GM12878 (cell line): ENCODE data around the gene MTR. TPM values are rescaled to one million over a fixed set of nuclear protein-coding genes. Genes with fewer than 3 reads are reported as not detected.

Experiments
- ATAC-seq: fragments of 200-7000 bp; cut with Tn5 transposase; 3 replicates; pipeline ENCODE4 v1.9.1; 2020; ENCODE audit warnings: mild to moderate bottlenecking, moderate library complexity
- BruUV-seq: library from RNA; stranded (reverse); fragments of 400-500 nt; replicated peaks from 2 replicates; lab custom pipeline; 2021; lab: Mats Ljungman, UMichigan
- CTCF ChIA-PET: fragments of 300-600 bp; sonication (Branson Sonifier 250); formaldehyde crosslinking; extraction: SDS; loops from one replicate; lab custom pipeline; 2021; ENCODE audit warnings: inconsistent platforms; lab: Yijun Ruan, JAX
- POLR2A ChIA-PET: fragments of 350-600 bp; formaldehyde crosslinking; extraction: SDS; loops from one replicate; lab custom pipeline; 2021; ENCODE audit warnings: inconsistent platforms; lab: Charles Lee
- RAD21 ChIA-PET: fragments of 300-600 bp; sonication (Branson Sonifier 250); formaldehyde crosslinking; loops from one replicate; lab custom pipeline; 2023; ENCODE audit warnings: antibody characterized with exemption; ENCODE audit not compliant: unreplicated experiment; lab: Charles Lee
- SMC1A ChIA-PET: fragments of 300-600 bp; sonication (Branson Sonifier 250); formaldehyde crosslinking; loops from one replicate; lab custom pipeline; 2023; ENCODE audit not compliant: unreplicated experiment, uncharacterized antibody; lab: Charles Lee
- DNase-seq: peaks from one replicate; pipeline ENCODE4 v3.0.0-alpha.2; 2011; ENCODE audit warnings: low read depth, low spot score
- FAIRE-seq: peaks from 3 replicates; lab custom pipeline; 2011; peaks lifted over from hg19 to GRCh38; lab: Jason Lieb, UNC
- H2AFZ ChIP-seq: 2 replicates; pipeline ENCODE4 v1.6.0; 2011; ENCODE audit warnings: low read depth, low read length, control low read depth; ENCODE audit not compliant: control insufficient read depth
- H3K27ac ChIP-seq: 2 replicates; pipeline ENCODE4 v1.5.1; 2011; ENCODE audit warnings: control low read depth; ENCODE audit not compliant: control insufficient read depth, insufficient read depth
- H3K27me3 ChIP-seq, 2 experiments: replicated peaks in 1 of 2; 2 replicates each; pipeline versions ENCODE4 v1.6.0 to v1.6.1; 2011; ENCODE audit warnings: low read length in 1 of 2; ENCODE audit not compliant: control insufficient read depth in 2 of 2, insufficient read depth in 2 of 2
- H3K36me3 ChIP-seq, 2 experiments: 2 replicates each; pipeline ENCODE4 v1.5.1; 2011; ENCODE audit warnings: low read length in 1 of 2; ENCODE audit not compliant: control insufficient read depth in 2 of 2, insufficient read depth in 2 of 2
- H3K4me1 ChIP-seq: 2 replicates; pipeline ENCODE4 v1.6.1; 2011; ENCODE audit warnings: mild to moderate bottlenecking, low read length, moderate library complexity, mixed read lengths; ENCODE audit not compliant: control insufficient read depth, insufficient read depth
- H3K4me2 ChIP-seq: 2 replicates; pipeline ENCODE4 v1.6.0; 2011; ENCODE audit warnings: control low read depth; ENCODE audit not compliant: control insufficient read depth, insufficient read depth
- H3K4me3 ChIP-seq: fragments of 200-600 bp; sonication (generic); 2 replicates; pipeline ENCODE4 v1.5.1; 2016
- H3K79me2 ChIP-seq: 2 replicates; pipeline ENCODE4 v1.6.0; 2011; ENCODE audit warnings: low read length; ENCODE audit not compliant: control insufficient read depth, insufficient read depth
- H3K9ac ChIP-seq: 2 replicates; pipeline ENCODE4 v1.8.0; 2011; ENCODE audit warnings: low read length, control low read depth, mixed read lengths; ENCODE audit not compliant: control insufficient read depth, insufficient read depth
- H3K9me3 ChIP-seq: replicated peaks from 3 replicates; pipeline ENCODE4 v1.5.1; 2011; ENCODE audit warnings: mild to moderate bottlenecking, low read length; ENCODE audit not compliant: control insufficient read depth, insufficient read depth
- H4K20me1 ChIP-seq: 2 replicates; pipeline ENCODE4 v1.6.0; 2011; ENCODE audit not compliant: control insufficient read depth, insufficient read depth
- EP300 ChIP-seq, 2 experiments: fragments of 150-350 bp in 1 of 2; IDR thresholded peaks; 2 replicates each; pipeline ENCODE4 v1.6.1; 2011 to 2012; ENCODE audit warnings: low read depth in 2 of 2, low read length in 2 of 2, borderline replicate concordance in 1 of 2, improper control_type of control experiment in 1 of 2, inconsistent platforms in 1 of 2; ENCODE audit not compliant: control insufficient read depth in 1 of 2
- FOXK2 ChIP-seq: fragments of 450-650 bp; IDR thresholded peaks from 2 replicates; pipeline ENCODE4 v1.6.1; 2017; ENCODE audit warnings: mild to moderate bottlenecking, moderate library complexity
- GATAD2B ChIP-seq: fragments of 450-650 bp; conservative IDR thresholded peaks from 2 replicates; pipeline ENCODE4 v1.6.1; 2017; ENCODE audit warnings: low read depth, mild to moderate bottlenecking, moderate library complexity
- HDAC6 ChIP-seq: fragments of 200-600 bp; sonication (generic); IDR thresholded peaks from one replicate; pipeline ENCODE4 v1.8.0; 2017; ENCODE audit warnings: antibody characterized with exemption; ENCODE audit not compliant: unreplicated experiment
- MEF2B ChIP-seq: fragments of 450-650 bp; IDR thresholded peaks from 2 replicates; pipeline ENCODE4 v1.6.1; 2018; ENCODE audit warnings: mild to moderate bottlenecking, moderate library complexity; ENCODE audit not compliant: partially characterized antibody, poor library complexity, severe bottlenecking
- MYB ChIP-seq: fragments of 150-350 bp; IDR thresholded peaks from 2 replicates; pipeline ENCODE4 v1.6.1; 2014; ENCODE audit warnings: mild to moderate bottlenecking, low read depth, low read length, borderline replicate concordance
- NBN ChIP-seq: fragments of 450-650 bp; IDR thresholded peaks from 2 replicates; pipeline ENCODE4 v1.6.1; 2016
- NFYB ChIP-seq: IDR thresholded peaks from 2 replicates; pipeline ENCODE4 v1.6.1; 2011; ENCODE audit warnings: low read depth, mild to moderate bottlenecking, low read length, improper control_type of control experiment, moderate library complexity; ENCODE audit not compliant: insufficient read depth
- NKRF ChIP-seq: fragments of 450-650 bp; conservative IDR thresholded peaks from 2 replicates; pipeline ENCODE4 v1.6.1; 2017; ENCODE audit warnings: mild to moderate bottlenecking, moderate library complexity
- POLR2A ChIP-seq: IDR thresholded peaks from 2 replicates; pipeline ENCODE4 v1.6.1; 2011; ENCODE audit warnings: low read depth, mild to moderate bottlenecking, low read length
- POLR2AphosphoS2 ChIP-seq: IDR thresholded peaks from 2 replicates; pipeline ENCODE4 v1.6.1; 2011; ENCODE audit warnings: low read depth, mild to moderate bottlenecking, low read length, improper control_type of control experiment, moderate library complexity
- SIN3A ChIP-seq: IDR thresholded peaks from 2 replicates; pipeline ENCODE4 v1.6.1; 2012; ENCODE audit warnings: low read depth, low read length, improper control_type of control experiment
- YY1 ChIP-seq: IDR thresholded peaks from 2 replicates; pipeline ENCODE4 v1.6.1; 2011; ENCODE audit warnings: low read depth, mild to moderate bottlenecking, low read length
- ZNF384 ChIP-seq: IDR thresholded peaks from 2 replicates; pipeline ENCODE4 v1.6.1; 2012; ENCODE audit warnings: low read depth, mild to moderate bottlenecking, low read length, improper control_type of control experiment, borderline replicate concordance
- WGBS: methylation state at CpG from one replicate; pipeline ENCODE4 v1.1.6; 2016; ENCODE audit warnings: low lambda C conversion rate; ENCODE audit not compliant: insufficient replicate concordance, insufficient coverage; ENCODE audit errors: missing lambda C conversion rate; 5-methylcytosine and 5-hydroxymethylcytosine counted together
- in situ Hi-C: fragments of 300-500 bp; cut with MboI; formaldehyde crosslinking; loops from 9 replicates; pipeline ENCODE4 v1.14.3; 2018; ENCODE audit warnings: mixed read lengths
- intact Hi-C: fragments of 100-400 bp; cut with micrococcal nuclease; formaldehyde crosslinking; loops from one replicate; pipeline ENCODE4 v1.14.2; 2022; ENCODE audit not compliant: unreplicated experiment
- polyA plus RNA-seq, 11 experiments: library from polyadenylated mRNA; depleted of rRNA in 4 of 11; unstranded in 6 of 11; stranded (reverse) in 5 of 11; fragments of >200 nt; fragmentation: Nextera tagmentation in 4 of 11; fragmentation: Illumina TruSeq in 1 of 11; extraction: Ambion mirVana in 4 of 11; extraction: Trizol in 1 of 11; gene quantifications; 1 replicate in 1 of 11; 2 replicates in 10 of 11; pipeline versions ENCODE4 v1.2.1 to v1.2.3, GENCODE V29; 2011 to 2016; ENCODE audit warnings: inconsistent platforms in 2 of 11, missing spikeins in 2 of 11, low read depth in 1 of 11
- total RNA-seq, 4 experiments: library from RNA; depleted of rRNA in 3 of 4; stranded (reverse); fragments of >200 nt in 3 of 4; fragmentation: Illumina TruSeq in 1 of 4; extraction: Trizol in 1 of 4; gene quantifications; 2 replicates each; pipeline versions ENCODE4 v1.2.1 to v1.2.3, GENCODE V29; 2013 to 2021
- TF ChIP-seq, protein P1 (sequence below): IDR thresholded peaks from 2 replicates; pipeline ENCODE4 v1.6.1; 2012; ENCODE audit warnings: mild to moderate bottlenecking, low read depth, low read length

MTR gene
- total and polyA plus RNA-seq, 10 of the 15 experiments (the other 5 are each of a cell fraction or from before 2014, with no cell fraction given) = 2.4 to 38.7 (median 16.5) TPM

- TF ChIP-seq NKRF = no peak
- no peak for TF ChIP-seq NBN
- TF ChIP-seq EP300 (IDR thresholded peaks at IDR 0.05; ENCODE audit: borderline replicate concordance in 1 of 2, control insufficient read depth in 1 of 2, low read depth in 2 of 2, low read length in 2 of 2) = no peak
- TF ChIP-seq, all 136 proteins: peak for 0
Observed at GRCh38 chr1:236951672-236952071, 156.6 kb downstream of the MTR start (continued).

- RAD21 ChIA-PET = no interaction called here
- no TSS peak for BruUV-seq
- TF ChIP-seq POLR2AphosphoS2 (no peak), SIN3A (no peak), HDAC6 (no peak), MYB (no peak), ZNF384 (no peak), POLR2A (no peak), NFYB (no peak), YY1 (no peak), MEF2B (no peak), GATAD2B (no peak), FOXK2 (no peak)
- TF ChIP-seq, protein P1, sequence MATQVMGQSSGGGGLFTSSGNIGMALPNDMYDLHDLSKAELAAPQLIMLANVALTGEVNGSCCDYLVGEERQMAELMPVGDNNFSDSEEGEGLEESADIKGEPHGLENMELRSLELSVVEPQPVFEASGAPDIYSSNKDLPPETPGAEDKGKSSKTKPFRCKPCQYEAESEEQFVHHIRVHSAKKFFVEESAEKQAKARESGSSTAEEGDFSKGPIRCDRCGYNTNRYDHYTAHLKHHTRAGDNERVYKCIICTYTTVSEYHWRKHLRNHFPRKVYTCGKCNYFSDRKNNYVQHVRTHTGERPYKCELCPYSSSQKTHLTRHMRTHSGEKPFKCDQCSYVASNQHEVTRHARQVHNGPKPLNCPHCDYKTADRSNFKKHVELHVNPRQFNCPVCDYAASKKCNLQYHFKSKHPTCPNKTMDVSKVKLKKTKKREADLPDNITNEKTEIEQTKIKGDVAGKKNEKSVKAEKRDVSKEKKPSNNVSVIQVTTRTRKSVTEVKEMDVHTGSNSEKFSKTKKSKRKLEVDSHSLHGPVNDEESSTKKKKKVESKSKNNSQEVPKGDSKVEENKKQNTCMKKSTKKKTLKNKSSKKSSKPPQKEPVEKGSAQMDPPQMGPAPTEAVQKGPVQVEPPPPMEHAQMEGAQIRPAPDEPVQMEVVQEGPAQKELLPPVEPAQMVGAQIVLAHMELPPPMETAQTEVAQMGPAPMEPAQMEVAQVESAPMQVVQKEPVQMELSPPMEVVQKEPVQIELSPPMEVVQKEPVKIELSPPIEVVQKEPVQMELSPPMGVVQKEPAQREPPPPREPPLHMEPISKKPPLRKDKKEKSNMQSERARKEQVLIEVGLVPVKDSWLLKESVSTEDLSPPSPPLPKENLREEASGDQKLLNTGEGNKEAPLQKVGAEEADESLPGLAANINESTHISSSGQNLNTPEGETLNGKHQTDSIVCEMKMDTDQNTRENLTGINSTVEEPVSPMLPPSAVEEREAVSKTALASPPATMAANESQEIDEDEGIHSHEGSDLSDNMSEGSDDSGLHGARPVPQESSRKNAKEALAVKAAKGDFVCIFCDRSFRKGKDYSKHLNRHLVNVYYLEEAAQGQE = no peak
Observed at GRCh38 chr1:236952246-236953003, 157.3 kb downstream of the MTR start.

More at GRCh38 chr1:236952246-236953003, 157.3 kb downstream of the MTR start:
- in situ Hi-C loops (no loop called here), intact Hi-C loops (no loop called here)
- SMC1A ChIA-PET = no interaction called here
- H3K4me3 ChIP-seq = no peak overlapping the region
- POLR2A ChIA-PET = no interaction called here
- no peaks in the 10 kb centered on the region for H3K4me1 ChIP-seq
- no peak overlapping the region for H2AFZ ChIP-seq
- H4K20me1 ChIP-seq = no peaks in the 10 kb centered on the region
- H3K9ac ChIP-seq = no peak overlapping the region
- 2% methylated on average over 9 of the region's 9 CpGs for WGBS
- H3K79me2 ChIP-seq = no peaks in the 10 kb centered on the region
- FAIRE-seq (no peak), DNase-seq (no peak), ATAC-seq (no peak)
- no peak overlapping the region for H3K4me2 ChIP-seq
- no peak overlapping the region for H3K27ac ChIP-seq
- H3K27me3 ChIP-seq = peaks cover 0 to 2% of the 10 kb centered on the region in 2 experiments; a peak in 1 of 4 replicates
- CTCF ChIA-PET = no interaction called here
- no peaks in the 10 kb centered on the region for H3K9me3 ChIP-seq
- H3K36me3 ChIP-seq = no peaks in the 10 kb centered on the region
